GM13977 (cell line): ENCODE data around the gene SMO.
"Not testable (repeated sequence)": the region's sequence is repeated elsewhere in the genome, so short reads cannot be mapped to it uniquely, and the experiment has no call there.

Experiments
- DNase-seq: peaks from one replicate; pipeline ENCODE4 v3.0.0; 2012; ENCODE audit warnings: low spot score
- in situ Hi-C: fragments of 300-500 bp; cut with MboI; formaldehyde crosslinking; loops from one replicate; pipeline ENCODE4 v1.12.0; 2022; ENCODE audit warnings: low sequenced_read_pairs, low pct_unique_long_range_greater_than_20kb, mixed read lengths, inconsistent platforms; ENCODE audit not compliant: unreplicated experiment
- TF ChIP-seq, protein P1 (sequence below): IDR thresholded peaks from 2 replicates; pipeline ENCODE4 v1.5.1; 2012; ENCODE audit warnings: mild to moderate bottlenecking, control low read depth; ENCODE audit not compliant: insufficient read depth; ENCODE audit errors: extremely low read depth, missing control alignments

The SMO gene

GRCh38 chr7:129245533-129245932, 57.1 kb downstream of the SMO start:
- TF ChIP-seq, protein P1, sequence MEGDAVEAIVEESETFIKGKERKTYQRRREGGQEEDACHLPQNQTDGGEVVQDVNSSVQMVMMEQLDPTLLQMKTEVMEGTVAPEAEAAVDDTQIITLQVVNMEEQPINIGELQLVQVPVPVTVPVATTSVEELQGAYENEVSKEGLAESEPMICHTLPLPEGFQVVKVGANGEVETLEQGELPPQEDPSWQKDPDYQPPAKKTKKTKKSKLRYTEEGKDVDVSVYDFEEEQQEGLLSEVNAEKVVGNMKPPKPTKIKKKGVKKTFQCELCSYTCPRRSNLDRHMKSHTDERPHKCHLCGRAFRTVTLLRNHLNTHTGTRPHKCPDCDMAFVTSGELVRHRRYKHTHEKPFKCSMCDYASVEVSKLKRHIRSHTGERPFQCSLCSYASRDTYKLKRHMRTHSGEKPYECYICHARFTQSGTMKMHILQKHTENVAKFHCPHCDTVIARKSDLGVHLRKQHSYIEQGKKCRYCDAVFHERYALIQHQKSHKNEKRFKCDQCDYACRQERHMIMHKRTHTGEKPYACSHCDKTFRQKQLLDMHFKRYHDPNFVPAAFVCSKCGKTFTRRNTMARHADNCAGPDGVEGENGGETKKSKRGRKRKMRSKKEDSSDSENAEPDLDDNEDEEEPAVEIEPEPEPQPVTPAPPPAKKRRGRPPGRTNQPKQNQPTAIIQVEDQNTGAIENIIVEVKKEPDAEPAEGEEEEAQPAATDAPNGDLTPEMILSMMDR, result no peak
- in situ Hi-C loops, result no loop called here
- DNase-seq, result no peak

- in situ Hi-C loops, result no loop called here
- TF ChIP-seq, protein P1, result no peak
- no peak for DNase-seq
These were observed 58.7 kb downstream of the SMO start for GRCh38 chr7:129247087-129247486.

DNA sequence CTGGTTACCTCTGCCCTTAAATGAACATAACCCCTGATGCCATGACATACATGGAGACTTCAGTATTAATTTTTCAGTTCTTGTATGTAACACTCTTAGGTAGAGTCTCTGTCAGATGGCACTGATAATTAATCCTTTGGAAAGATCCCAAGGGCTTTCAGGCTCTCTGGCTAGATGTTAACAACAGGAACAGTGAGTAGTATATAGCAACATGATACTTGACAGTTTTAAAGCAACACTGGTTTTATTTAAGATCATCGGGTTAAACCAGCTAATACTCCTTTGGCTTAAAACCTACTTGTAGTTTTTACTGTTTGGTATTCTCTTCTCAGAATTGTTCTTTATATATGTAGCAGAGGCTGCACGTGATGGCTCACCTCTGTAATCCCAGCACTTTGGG, 63.7 kb downstream of the SMO start:
- TF ChIP-seq, protein P1, result no peak

DNA sequence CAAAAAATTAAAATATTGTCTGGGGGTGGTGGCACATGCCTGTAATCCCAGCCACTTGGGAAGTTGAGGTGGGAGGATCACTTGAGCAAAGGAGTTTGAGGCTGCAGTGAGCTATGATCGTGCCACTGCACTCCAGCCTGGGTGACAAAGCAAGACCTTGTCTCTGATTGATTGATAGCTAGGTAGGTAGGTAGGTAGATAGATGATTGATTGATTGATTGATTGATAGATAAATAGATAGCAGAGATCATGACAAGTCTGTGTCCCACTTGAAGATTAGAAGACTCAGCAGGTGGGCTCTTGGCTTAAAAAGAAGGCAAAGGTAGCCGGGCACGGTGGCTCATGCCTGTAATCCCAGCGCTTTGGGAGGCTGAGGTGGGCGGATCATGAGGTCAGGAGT, 64.2 kb downstream of the SMO start:
- in situ Hi-C loops, DNase-seq: not testable (repeated sequence)

More for the DNA sequence above, 63.7 kb downstream of the SMO start:
- DNase-seq, result no peak
- in situ Hi-C loops, result no loop called here

GRCh38 chr7:129255800-129256199, 67.4 kb downstream of the SMO start:
- DNase-seq, result no peak
- in situ Hi-C loops, result no loop called here
- TF ChIP-seq, protein P1, result no peak

GRCh38 chr7:129256221-129256620, 67.8 kb downstream of the SMO start:
- no peak for DNase-seq
- TF ChIP-seq, protein P1, result no peak
- in situ Hi-C loops, result no loop called here

- no peak for DNase-seq
- in situ Hi-C loops, result no loop called here
- TF ChIP-seq, protein P1, result no peak
These were observed 68.7 kb downstream of the SMO start for GRCh38 chr7:129257168-129257567.
